Prostate gland (tissue), 2 donors: ENCODE data around the gene EXOSC2. TPM values are rescaled to one million over a fixed set of nuclear protein-coding genes. Genes with fewer than 3 reads are reported as not detected.

Experiments
- DNase-seq: peaks from one replicate; pipeline ENCODE4 v3.0.0-alpha.2; 2019; ENCODE audit warnings: low spot score
- H3K27ac ChIP-seq, 2 donors: fragments of 200-600 bp; sonication (generic); 2 replicates each; pipeline ENCODE4 v1.5.1; 2017 to 2019
- H3K27me3 ChIP-seq: fragments of 200-600 bp; sonication (generic); replicated peaks from 2 replicates; pipeline ENCODE4 v1.5.1; 2019; ENCODE audit not compliant: insufficient read depth
- H3K36me3 ChIP-seq, 2 donors: fragments of 200-600 bp; sonication (generic); 1 replicate in 1 of 2; 2 replicates in 1 of 2; pipeline versions ENCODE4 v1.5.1 to v1.8.1; 2017 to 2019
- H3K4me1 ChIP-seq: fragments of 200-600 bp; sonication (generic); replicated peaks from 2 replicates; pipeline ENCODE4 v1.5.1; 2019
- H3K4me3 ChIP-seq, 2 donors: fragments of 200-600 bp; sonication (generic); 2 replicates each; pipeline ENCODE4 v1.5.1; 2017 to 2019
- H3K9me3 ChIP-seq: fragments of 200-600 bp; sonication (generic); 2 replicates; pipeline ENCODE4 v1.5.1; 2017
- POLR2A ChIP-seq: fragments of 450-650 bp; IDR thresholded peaks from one replicate; pipeline ENCODE4 v1.6.1; 2016; ENCODE audit warnings: antibody characterized with exemption, mild to moderate bottlenecking
- POLR2AphosphoS5 ChIP-seq: sonication (generic); formaldehyde crosslinking; IDR thresholded peaks from one replicate; pipeline ENCODE4 v1.6.1; 2017; ENCODE audit warnings: antibody characterized with exemption
- WGBS: methylation state at CpG from one replicate; pipeline ENCODE4 v1.1.5; 2018; 5-methylcytosine and 5-hydroxymethylcytosine counted together
- intact Hi-C: fragments of 100-400 bp; cut with DNase I; formaldehyde crosslinking; loops from one replicate; pipeline ENCODE4 v1.14.2; 2022
- total RNA-seq, 2 donors: library from RNA; depleted of rRNA; stranded (reverse); fragments of >200 nt; gene quantifications; one replicate each; pipeline ENCODE4 v1.1.0, GENCODE V29; 2016
- TF ChIP-seq, protein P1 (sequence below), 4 experiments: fragments of 200-600 bp in 2 of 4; fragments of 450-650 bp in 2 of 4; sonication (generic) in 2 of 4; IDR thresholded peaks; 1 replicate in 3 of 4; 2 replicates in 1 of 4; pipeline ENCODE4 v1.5.1; 2016 to 2019; ENCODE audit warnings: antibody characterized with exemption in 4 of 4, mild to moderate bottlenecking in 2 of 4, moderate library complexity in 2 of 4

Gene EXOSC2
- total RNA-seq, 2 donors from 2014 or later: 18.4 to 22.7 TPM

DNA sequence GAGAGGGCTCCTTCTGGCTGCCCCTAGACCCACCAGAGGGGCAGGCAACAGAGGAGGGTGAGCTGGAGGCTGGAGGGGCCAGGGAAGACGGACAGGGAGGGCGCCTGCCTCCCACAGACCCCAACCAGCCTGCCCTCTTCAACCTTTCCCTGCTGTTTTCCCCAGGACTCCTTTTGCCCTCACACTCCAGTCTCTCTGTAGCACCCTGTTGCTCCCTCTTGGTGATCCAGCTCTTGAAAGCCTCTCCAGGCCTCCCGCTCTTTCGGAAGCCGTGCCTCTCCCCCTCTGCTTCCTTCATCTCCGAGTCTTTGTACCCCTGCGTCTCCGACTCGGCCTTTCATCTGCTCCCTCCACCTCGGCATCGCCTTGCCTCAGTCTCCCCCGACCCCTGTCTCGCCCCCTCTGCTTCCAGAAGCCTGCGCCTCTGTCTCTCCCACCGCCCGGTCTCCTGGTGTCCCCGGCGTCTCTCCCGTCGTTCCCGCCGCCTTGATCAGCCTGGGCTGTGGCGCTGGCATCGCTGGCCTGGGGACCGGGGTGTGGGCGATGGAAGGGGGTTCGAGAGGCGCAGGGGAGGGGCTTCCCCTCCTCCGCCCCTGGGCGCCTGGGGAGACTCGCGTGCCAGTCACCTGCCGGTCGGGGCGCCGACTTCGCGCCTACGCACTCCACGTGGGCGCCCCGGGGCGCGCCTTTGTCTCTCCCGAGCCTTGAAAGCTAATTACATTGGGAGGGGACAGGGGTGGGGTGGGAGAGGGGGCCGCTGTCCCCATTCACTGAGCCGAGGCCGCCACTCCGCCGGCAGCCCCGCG, 34.5 kb upstream of the EXOSC2 start:
- H3K27ac ChIP-seq: no peak overlapping the region
- intact Hi-C loops: no loop called here
- 15% methylated on average over 51 of the region's 52 CpGs for WGBS
- no peak overlapping the region for H3K4me3 ChIP-seq
- peaks cover 42% of the 10 kb centered on the region for H3K27me3 ChIP-seq
- no peak for TF ChIP-seq POLR2A
- TF ChIP-seq, protein P1, sequence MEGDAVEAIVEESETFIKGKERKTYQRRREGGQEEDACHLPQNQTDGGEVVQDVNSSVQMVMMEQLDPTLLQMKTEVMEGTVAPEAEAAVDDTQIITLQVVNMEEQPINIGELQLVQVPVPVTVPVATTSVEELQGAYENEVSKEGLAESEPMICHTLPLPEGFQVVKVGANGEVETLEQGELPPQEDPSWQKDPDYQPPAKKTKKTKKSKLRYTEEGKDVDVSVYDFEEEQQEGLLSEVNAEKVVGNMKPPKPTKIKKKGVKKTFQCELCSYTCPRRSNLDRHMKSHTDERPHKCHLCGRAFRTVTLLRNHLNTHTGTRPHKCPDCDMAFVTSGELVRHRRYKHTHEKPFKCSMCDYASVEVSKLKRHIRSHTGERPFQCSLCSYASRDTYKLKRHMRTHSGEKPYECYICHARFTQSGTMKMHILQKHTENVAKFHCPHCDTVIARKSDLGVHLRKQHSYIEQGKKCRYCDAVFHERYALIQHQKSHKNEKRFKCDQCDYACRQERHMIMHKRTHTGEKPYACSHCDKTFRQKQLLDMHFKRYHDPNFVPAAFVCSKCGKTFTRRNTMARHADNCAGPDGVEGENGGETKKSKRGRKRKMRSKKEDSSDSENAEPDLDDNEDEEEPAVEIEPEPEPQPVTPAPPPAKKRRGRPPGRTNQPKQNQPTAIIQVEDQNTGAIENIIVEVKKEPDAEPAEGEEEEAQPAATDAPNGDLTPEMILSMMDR (IDR thresholded peaks at IDR 0.05): no peak
- TF ChIP-seq POLR2AphosphoS5: no peak
- no peak for DNase-seq
- no peaks in the 10 kb centered on the region for H3K9me3 ChIP-seq
- no peaks in the 10 kb centered on the region for H3K36me3 ChIP-seq
- H3K4me1 ChIP-seq: no peaks in the 10 kb centered on the region

DNA sequence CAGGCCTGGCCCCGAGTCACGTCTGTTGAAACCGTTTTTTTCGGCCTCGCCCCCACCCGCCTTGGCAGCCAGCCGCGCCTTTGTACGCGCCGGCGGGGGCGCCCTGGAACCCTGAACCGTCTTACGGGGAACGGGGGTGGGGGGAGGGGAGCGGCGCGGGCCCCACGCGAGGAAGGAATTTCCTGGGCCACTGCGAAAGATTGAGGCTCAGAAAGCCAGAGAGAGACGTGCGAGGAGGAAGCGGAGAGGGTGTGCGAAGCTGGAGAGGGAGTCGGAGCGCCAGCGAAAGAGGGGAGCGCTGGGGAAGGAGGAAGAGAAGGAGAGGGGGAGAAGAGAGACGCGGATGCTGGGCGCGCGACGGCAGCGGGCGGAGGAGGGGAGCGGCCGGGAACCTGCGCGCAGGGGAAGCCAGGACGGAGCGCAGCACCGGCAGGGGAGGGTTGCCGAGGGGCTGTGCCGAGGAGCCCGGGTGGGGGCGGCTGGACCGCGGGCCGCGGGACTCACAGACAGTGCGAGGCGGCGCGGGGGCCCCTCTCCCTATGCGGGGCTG, 33.8 kb upstream of the EXOSC2 start:
- Histone ChIP-seq H3K4me3 (peak overlapping the region in 1 of 2 donors; percentile 23), H3K36me3 (no peaks in the 10 kb centered on the region), H3K9me3 (no peaks in the 10 kb centered on the region), H3K4me1 (no peaks in the 10 kb centered on the region), H3K27me3 (peaks cover 49% of the 10 kb centered on the region), H3K27ac (no peak overlapping the region)
- no peak for DNase-seq
- TF ChIP-seq, protein P1 (IDR thresholded peaks at IDR 0.05): no peak
- no peak for TF ChIP-seq POLR2AphosphoS5
- TF ChIP-seq POLR2A: no peak
- 2% methylated on average over 51 of the region's 58 CpGs for WGBS
- intact Hi-C loops: loop anchor here (10.0 kb wide), 1 partner anchor 65 kb away; no protein-coding TSS in a partner anchor

DNA sequence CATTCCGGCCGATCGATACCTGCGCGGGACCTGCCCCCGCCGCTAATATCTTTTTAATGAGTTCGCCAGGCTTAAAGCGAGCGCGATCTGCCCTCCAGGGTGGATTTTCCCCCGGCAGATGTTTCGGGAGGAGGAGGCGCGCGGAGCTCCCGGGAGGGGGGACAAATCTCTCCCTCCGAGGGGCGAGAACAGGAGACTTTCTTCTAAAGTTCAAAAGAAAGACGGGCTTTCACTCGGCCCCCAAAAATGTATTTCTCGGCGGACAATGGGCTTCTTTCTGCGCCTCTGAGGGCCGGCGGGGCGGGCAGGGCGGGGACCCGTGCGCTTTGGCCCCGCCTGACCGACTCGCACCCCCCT, 33.3 kb upstream of the EXOSC2 start:
- TF ChIP-seq POLR2AphosphoS5 (no peak), POLR2A (no peak)
- TF ChIP-seq, protein P1 (IDR thresholded peaks at IDR 0.05): no peak
- Histone ChIP-seq H3K27ac (no peak overlapping the region), H3K4me3 (peak overlapping the region; percentile 9 to 23), H3K36me3 (no peaks in the 10 kb centered on the region), H3K9me3 (no peaks in the 10 kb centered on the region), H3K27me3 (peaks cover 54% of the 10 kb centered on the region), H3K4me1 (no peaks in the 10 kb centered on the region)
- no peak for DNase-seq
- WGBS: 2% methylated on average over 23 of the region's 33 CpGs
- intact Hi-C loops: loop anchor here (10.0 kb wide), 1 partner anchor 66 kb away; no protein-coding TSS in a partner anchor

DNA sequence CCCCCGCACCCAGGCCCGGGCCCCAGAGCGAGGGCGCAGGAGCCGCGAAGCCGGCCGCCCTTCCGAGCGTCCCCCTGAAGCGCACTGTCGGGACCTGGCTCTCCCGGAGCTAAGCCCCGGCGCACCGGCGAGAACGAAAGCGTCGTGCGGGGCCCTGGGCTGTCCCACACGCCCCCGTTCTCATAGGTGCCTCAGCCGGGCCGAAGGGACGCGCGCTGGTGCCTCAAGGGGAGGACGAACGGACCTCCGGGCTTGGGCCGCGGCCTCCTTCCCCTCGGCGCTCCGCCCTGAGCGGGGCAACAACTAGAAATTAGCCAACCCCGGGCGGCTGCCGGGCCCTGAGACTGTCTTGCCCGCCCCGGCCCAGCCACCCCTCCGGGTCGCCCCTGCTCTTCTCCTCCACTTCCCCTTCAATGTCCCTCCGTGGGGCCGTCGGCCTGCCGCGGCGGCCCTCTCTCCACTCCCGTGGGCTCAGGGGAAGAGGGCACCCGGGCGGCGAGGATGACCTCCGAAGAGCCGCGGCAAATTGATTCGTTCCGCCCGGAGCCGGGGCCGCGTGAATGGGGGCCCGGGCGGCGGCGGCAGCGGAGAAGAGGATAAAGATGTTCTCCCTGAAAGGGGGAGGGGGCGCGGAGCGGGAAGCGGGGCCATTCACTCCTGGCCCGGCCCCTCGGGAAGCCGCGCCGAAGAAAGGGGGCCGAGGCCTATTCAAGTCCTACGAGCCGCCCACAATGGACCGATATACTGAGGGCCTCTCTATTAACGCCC, 32.7 kb upstream of the EXOSC2 start:
- intact Hi-C loops: loop anchor here (10.0 kb wide), 1 partner anchor 66 kb away; no protein-coding TSS in a partner anchor
- peaks cover 60% of the 10 kb centered on the region for H3K27me3 ChIP-seq

More for the DNA sequence above, 32.7 kb upstream of the EXOSC2 start:
- Histone ChIP-seq H3K9me3 (no peaks in the 10 kb centered on the region), H3K4me1 (no peaks in the 10 kb centered on the region), H3K4me3 (peak overlapping the region; percentile 9 to 23), H3K36me3 (no peaks in the 10 kb centered on the region), H3K27ac (no peak overlapping the region)
- WGBS: under 1% methylated on average over 36 of the region's 82 CpGs
- no peak for DNase-seq
- TF ChIP-seq POLR2A (no peak), POLR2AphosphoS5 (no peak)
- TF ChIP-seq, protein P1 (IDR thresholded peaks at IDR 0.05): no peak
